ENCODE results near the gene NGLY1.

NGLY1 gene

DNA sequence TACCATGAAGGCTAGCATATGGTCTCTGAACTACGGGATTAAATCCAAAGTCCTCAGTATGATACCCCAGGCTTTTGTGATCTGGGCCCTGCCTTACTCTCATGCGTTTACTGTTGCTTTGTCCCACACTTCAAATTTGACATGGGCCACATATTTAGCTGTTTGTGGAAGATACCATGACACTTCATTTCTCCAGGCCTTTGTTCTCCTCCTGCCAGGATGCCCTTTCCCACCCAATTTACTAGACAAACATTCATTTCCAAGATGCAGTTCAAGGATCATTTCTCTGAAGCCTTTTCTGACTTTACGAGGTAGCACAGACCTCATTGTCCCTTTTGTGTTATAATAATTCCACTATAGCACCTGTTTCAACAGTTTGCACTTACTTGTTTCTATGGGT lies 4.4 kb upstream of the NGLY1 start:
- TF ChIP-seq, protein P1, sequence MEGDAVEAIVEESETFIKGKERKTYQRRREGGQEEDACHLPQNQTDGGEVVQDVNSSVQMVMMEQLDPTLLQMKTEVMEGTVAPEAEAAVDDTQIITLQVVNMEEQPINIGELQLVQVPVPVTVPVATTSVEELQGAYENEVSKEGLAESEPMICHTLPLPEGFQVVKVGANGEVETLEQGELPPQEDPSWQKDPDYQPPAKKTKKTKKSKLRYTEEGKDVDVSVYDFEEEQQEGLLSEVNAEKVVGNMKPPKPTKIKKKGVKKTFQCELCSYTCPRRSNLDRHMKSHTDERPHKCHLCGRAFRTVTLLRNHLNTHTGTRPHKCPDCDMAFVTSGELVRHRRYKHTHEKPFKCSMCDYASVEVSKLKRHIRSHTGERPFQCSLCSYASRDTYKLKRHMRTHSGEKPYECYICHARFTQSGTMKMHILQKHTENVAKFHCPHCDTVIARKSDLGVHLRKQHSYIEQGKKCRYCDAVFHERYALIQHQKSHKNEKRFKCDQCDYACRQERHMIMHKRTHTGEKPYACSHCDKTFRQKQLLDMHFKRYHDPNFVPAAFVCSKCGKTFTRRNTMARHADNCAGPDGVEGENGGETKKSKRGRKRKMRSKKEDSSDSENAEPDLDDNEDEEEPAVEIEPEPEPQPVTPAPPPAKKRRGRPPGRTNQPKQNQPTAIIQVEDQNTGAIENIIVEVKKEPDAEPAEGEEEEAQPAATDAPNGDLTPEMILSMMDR (IDR thresholded peaks at IDR 0.05; ENCODE audit: low read depth, low read length, missing control alignments) = no peak
- in situ Hi-C loops (cut with HindIII; ENCODE audit: low sequenced_read_pairs) = no loop called here
- no peak overlapping the region for H3K4me3 ChIP-seq (ENCODE audit: low read depth, low read length)
- no peak for DNase-seq (ENCODE audit: low read depth)

DNA sequence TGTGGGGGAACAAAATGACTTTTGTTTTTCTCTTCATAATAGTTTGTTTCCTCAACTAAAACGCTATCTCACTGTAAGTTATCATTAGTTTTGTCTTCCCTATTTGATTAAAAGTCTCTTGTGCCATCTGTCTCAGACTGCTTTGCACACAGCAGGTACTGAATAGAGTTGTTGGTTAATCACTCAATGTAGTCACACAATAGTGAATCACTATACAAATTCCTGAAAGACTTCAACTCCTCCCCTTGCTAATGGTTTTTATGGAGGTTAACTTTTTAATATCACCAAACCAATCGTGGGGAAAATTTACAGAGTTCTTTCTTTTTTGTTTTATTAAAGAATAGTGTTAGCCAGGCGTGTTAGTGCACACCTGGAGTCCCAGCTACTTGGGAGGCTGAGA lies 2.6 kb upstream of the NGLY1 start:
- H3K4me3 ChIP-seq (ENCODE audit: low read depth, low read length) = no peak overlapping the region
- TF ChIP-seq, protein P1 (IDR thresholded peaks at IDR 0.05; ENCODE audit: low read depth, low read length, missing control alignments) = no peak
- no peak for DNase-seq (ENCODE audit: low read depth)
- in situ Hi-C loops (cut with HindIII; ENCODE audit: low sequenced_read_pairs) = no loop called here

DNA sequence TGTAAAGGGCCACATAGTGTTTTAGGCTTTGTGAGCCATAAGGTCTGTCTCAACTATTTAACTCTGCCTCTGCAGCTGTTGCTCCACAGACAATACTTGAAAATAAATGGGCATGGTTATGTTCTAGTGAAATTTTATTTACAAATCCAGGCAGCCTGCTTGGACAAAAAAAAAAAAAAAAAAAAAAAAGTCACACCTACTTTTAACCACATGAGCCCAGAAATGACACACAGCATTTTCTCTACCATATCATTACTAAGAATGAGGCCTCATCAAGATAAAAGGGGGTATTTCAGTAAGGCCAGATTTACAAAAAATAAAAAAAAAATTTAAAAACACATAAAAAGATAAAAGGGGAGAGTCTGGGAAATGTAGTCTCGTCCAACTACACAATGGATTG lies 1.7 kb upstream of the NGLY1 start:
- TF ChIP-seq, protein P1 (IDR thresholded peaks at IDR 0.05; ENCODE audit: low read depth, low read length, missing control alignments) = no peak
- no peak overlapping the region for H3K4me3 ChIP-seq (ENCODE audit: low read depth, low read length)
- in situ Hi-C loops (cut with HindIII; ENCODE audit: low sequenced_read_pairs) = no loop called here
- DNase-seq (ENCODE audit: low read depth) = no peak

DNA sequence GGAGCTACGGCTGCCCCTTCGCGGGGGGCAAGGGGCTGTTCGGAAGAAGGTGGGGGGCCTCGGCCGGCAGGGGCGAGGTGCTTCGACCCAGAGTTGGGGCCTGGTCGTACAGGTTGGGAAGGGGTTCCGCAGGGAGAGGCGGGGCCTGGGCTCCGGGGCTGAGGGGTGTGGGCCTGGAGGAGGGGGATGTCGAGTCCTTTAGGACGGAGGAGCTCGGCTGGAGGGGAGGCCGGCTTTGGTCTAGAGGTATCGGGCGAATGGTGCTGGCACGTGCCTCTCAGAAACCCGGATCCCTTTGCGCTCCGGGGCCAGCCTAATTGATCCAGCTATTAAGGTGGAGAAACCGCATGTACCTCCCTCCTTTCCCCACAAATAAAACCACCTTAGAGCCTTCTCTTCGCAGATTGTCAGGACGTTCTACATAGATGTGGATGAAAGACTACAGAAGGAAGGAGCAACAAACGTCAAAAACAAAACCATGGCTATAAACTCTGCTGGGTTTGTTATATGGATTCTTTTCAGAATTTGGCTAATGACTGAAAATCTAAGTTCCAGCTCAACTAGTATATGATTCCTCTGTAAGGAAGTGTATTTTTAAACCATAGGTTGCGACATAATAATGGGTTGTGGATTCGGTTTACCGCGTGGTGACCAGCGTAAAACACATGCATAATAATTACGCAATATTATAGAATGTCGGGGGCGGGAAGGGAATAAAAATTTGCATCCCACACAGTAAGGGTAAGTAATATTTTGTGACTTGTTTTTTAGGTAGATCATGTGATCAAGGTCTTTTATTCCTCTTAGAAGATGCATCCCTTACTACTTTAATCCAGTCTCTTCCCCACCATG lies 644 bp upstream of the NGLY1 start:
- TF ChIP-seq, protein P1 (IDR thresholded peaks at IDR 0.05; ENCODE audit: low read depth, low read length, missing control alignments) = no peak
- H3K4me3 ChIP-seq (ENCODE audit: low read depth, low read length) = peak overlapping the region; percentile 72
- no peak for DNase-seq (ENCODE audit: low read depth)
- in situ Hi-C loops (cut with HindIII; ENCODE audit: low sequenced_read_pairs) = no loop called here

DNA sequence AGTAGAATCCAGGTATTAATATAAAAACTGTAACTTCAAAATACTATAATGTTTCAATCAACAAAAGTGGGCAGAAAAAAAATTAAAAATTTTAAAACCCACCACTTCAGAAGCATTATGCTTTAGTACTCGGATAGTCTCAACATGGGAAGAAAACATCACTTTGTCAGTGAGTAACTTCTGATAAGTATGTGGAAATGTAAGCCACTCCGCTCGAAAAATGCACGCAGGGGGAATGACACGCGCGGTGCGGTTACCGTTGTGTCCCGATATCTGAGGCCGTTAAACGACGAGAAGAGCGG lies 656 bp downstream of the NGLY1 start:
- TF ChIP-seq, protein P1 (IDR thresholded peaks at IDR 0.05; ENCODE audit: low read depth, low read length, missing control alignments) = no peak
- in situ Hi-C loops (cut with HindIII; ENCODE audit: low sequenced_read_pairs) = no loop called here
- peak overlapping the region; percentile 72 for H3K4me3 ChIP-seq (ENCODE audit: low read depth, low read length)
- DNase-seq (ENCODE audit: low read depth) = no peak

DNA sequence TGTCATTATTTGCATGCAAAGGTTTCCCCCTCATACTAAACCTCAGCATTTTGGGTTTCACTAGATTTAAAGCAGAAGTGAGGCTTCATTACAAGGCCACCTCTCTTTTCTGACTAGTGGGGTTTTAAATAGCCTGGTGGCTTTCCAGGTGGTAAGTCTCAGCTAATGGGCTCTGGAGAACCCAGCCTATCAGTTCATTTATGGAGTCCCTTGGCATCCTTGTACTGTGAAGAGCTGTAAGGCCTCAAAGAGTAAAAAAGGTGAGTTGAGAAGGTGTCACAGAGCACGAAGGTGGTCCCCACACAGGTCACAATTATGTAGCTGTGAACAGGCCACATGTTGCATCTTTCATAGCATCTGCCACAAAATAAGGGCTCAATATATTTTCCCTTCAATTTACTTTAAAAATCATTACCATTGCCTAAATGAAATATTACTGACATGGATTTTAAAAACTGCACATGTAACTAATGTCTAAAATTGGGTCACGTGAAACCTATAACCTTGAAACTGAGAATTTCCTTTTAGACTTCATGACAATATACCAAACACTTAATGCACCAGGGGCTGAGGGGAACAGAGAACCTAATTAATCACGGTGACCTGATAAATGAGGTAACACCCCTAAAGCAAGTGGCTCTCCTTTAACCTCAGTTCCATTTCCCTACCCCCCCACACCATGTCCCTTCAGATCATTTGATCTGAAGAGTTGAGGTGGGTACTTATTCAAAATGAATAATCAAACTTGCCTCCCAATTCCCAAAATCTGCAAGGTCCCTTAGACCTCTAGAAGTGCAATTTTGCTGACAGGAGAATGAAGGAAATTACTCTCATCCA lies 1.3 kb downstream of the NGLY1 start:
- in situ Hi-C loops (cut with HindIII; ENCODE audit: low sequenced_read_pairs) = no loop called here
- H3K4me3 ChIP-seq (ENCODE audit: low read depth, low read length) = peak overlapping the region; percentile 72

More for the DNA sequence above, 1.3 kb downstream of the NGLY1 start:
- DNase-seq (ENCODE audit: low read depth) = no peak
- TF ChIP-seq, protein P1 (IDR thresholded peaks at IDR 0.05; ENCODE audit: low read depth, low read length, missing control alignments) = no peak
